Spinal cord (tissue), 10 donors: ENCODE results near the gene NDFIP2. TPM values are rescaled to one million over a fixed set of nuclear protein-coding genes. Genes with fewer than 3 reads are reported as not detected.

Source experiments
- DNase-seq, 6 donors: peaks; one replicate each; pipeline versions ENCODE4 v3.0.0 to v3.0.0-alpha.2; 2013 to 2015; ENCODE audit warnings: low spot score in 6 of 6, low read depth in 4 of 6
- H3K27ac ChIP-seq: one replicate; pipeline ENCODE4 v1.5.1; 2013; ENCODE audit warnings: low read depth, low read length, control low read depth
- H3K27me3 ChIP-seq: one replicate; pipeline ENCODE4 v1.6.1; 2013; ENCODE audit warnings: low read length; ENCODE audit not compliant: control insufficient read depth, insufficient read depth
- H3K36me3 ChIP-seq: one replicate; pipeline ENCODE4 v1.6.1; 2013; ENCODE audit warnings: low read length; ENCODE audit not compliant: control insufficient read depth, insufficient read depth
- H3K4me1 ChIP-seq: one replicate; pipeline ENCODE4 v1.6.1; 2013; ENCODE audit warnings: low read length; ENCODE audit not compliant: control insufficient read depth, insufficient read depth
- H3K4me3 ChIP-seq: one replicate; pipeline ENCODE4 v1.5.1; 2013; ENCODE audit warnings: low read depth, low read length, control low read depth
- H3K9me3 ChIP-seq: one replicate; pipeline ENCODE4 v1.6.1; 2013; ENCODE audit warnings: low read length; ENCODE audit not compliant: control insufficient read depth, insufficient read depth
- WGBS: methylation state at CpG from one replicate; pipeline ENCODE4 v1.1.5; 2013; ENCODE audit warnings: missing lambda C conversion rate; ENCODE audit not compliant: insufficient coverage; 5-methylcytosine and 5-hydroxymethylcytosine counted together
- polyA plus RNA-seq, 2 donors: library from polyadenylated mRNA; unstranded; fragments of 120-200 nt; gene quantifications; one replicate each; pipeline ENCODE4 v1.2.1, GENCODE V29; 2013; ENCODE audit not compliant: insufficient read length in 2 of 2
- total RNA-seq, 2 donors: library from RNA; depleted of rRNA in 1 of 2; stranded (reverse); fragments of 120-200 nt in 1 of 2; fragments of >200 nt in 1 of 2; gene quantifications; one replicate each; pipeline versions ENCODE4 v1.2.3 to v1.2.4, GENCODE V29; 2013 to 2014
- donor health status: healthy.

NDFIP2 gene
- total and polyA plus RNA-seq, 4 donors = 33.4 to 62.5 (median 37.1) TPM

- DNase-seq = no peak
- no peak overlapping the region for H3K27ac ChIP-seq
These were observed 44.3 kb downstream of the NDFIP2 start for GRCh38 chr13:79525064-79525857.

GRCh38 chr13:79527698-79528097 is 46.7 kb downstream of the NDFIP2 start:
- Histone ChIP-seq H3K4me1 (no peaks in the 10 kb centered on the region), H3K27me3 (no peaks in the 10 kb centered on the region), H3K36me3 (peaks cover 2% of the 10 kb centered on the region), H3K27ac (no peak overlapping the region), H3K4me3 (no peak overlapping the region), H3K9me3 (no peaks in the 10 kb centered on the region)
- WGBS = 74% methylated on average over 4 of the region's 5 CpGs
- no peak for DNase-seq

More at GRCh38 chr13:79525064-79525857, 44.3 kb downstream of the NDFIP2 start:
- no peak overlapping the region for H3K4me3 ChIP-seq
- no peaks in the 10 kb centered on the region for H3K9me3 ChIP-seq
- no peaks in the 10 kb centered on the region for H3K4me1 ChIP-seq
- peaks cover 5% of the 10 kb centered on the region for H3K36me3 ChIP-seq
- H3K27me3 ChIP-seq = no peaks in the 10 kb centered on the region
- WGBS = 85% methylated on average over 3 of the region's 8 CpGs

- WGBS = no CpG with 5 or more reads among the region's 4 CpGs
- Histone ChIP-seq H3K36me3 (peaks cover under 1% of the 10 kb centered on the region), H3K4me3 (no peak overlapping the region), H3K4me1 (no peaks in the 10 kb centered on the region), H3K9me3 (no peaks in the 10 kb centered on the region), H3K27ac (no peak overlapping the region), H3K27me3 (no peaks in the 10 kb centered on the region)
- DNase-seq = no peak
These were observed 47.4 kb downstream of the NDFIP2 start for GRCh38 chr13:79528356-79528755.

GRCh38 chr13:79528759-79529191 is 47.8 kb downstream of the NDFIP2 start:
- H3K4me1 ChIP-seq = no peaks in the 10 kb centered on the region
- no peak overlapping the region for H3K4me3 ChIP-seq
- WGBS = no CpG with 5 or more reads among the region's 2 CpGs
- no peaks in the 10 kb centered on the region for H3K9me3 ChIP-seq
- H3K27ac ChIP-seq = no peak overlapping the region
- H3K36me3 ChIP-seq = no peaks in the 10 kb centered on the region
- H3K27me3 ChIP-seq = no peaks in the 10 kb centered on the region
- DNase-seq = no peak

GRCh38 chr13:79529817-79530216 is 48.9 kb downstream of the NDFIP2 start:
- no peak for DNase-seq
- Histone ChIP-seq H3K27ac (no peak overlapping the region), H3K36me3 (no peaks in the 10 kb centered on the region), H3K4me1 (no peaks in the 10 kb centered on the region), H3K9me3 (no peaks in the 10 kb centered on the region), H3K27me3 (no peaks in the 10 kb centered on the region), H3K4me3 (no peak overlapping the region)
- no CpG with 5 or more reads among the region's 4 CpGs for WGBS

GRCh38 chr13:79530270-79530669 is 49.3 kb downstream of the NDFIP2 start:
- no peak for DNase-seq
- Histone ChIP-seq H3K4me3 (no peak overlapping the region), H3K27ac (no peak overlapping the region)

GRCh38 chr13:79531542-79532254 is 50.7 kb downstream of the NDFIP2 start:
- no peaks in the 10 kb centered on the region for H3K4me1 ChIP-seq
- H3K4me3 ChIP-seq = no peak overlapping the region
- no peak overlapping the region for H3K27ac ChIP-seq
- DNase-seq = no peak
- no peaks in the 10 kb centered on the region for H3K27me3 ChIP-seq
- H3K36me3 ChIP-seq = no peaks in the 10 kb centered on the region
- H3K9me3 ChIP-seq = no peaks in the 10 kb centered on the region
- no CpG with 5 or more reads among the region's 7 CpGs for WGBS

More at GRCh38 chr13:79530270-79530669, 49.3 kb downstream of the NDFIP2 start:
- no peaks in the 10 kb centered on the region for H3K27me3 ChIP-seq
- WGBS = 55% methylated on average over 2 of the region's 2 CpGs
- H3K9me3 ChIP-seq = no peaks in the 10 kb centered on the region
- no peaks in the 10 kb centered on the region for H3K36me3 ChIP-seq
- H3K4me1 ChIP-seq = no peaks in the 10 kb centered on the region

GRCh38 chr13:79532576-79532975 is 51.6 kb downstream of the NDFIP2 start:
- H3K9me3 ChIP-seq = no peaks in the 10 kb centered on the region
- no peaks in the 10 kb centered on the region for H3K4me1 ChIP-seq
- H3K27me3 ChIP-seq = no peaks in the 10 kb centered on the region
- DNase-seq = no peak
- no peaks in the 10 kb centered on the region for H3K36me3 ChIP-seq
- WGBS = no CpG with 5 or more reads among the region's 2 CpGs
- H3K27ac ChIP-seq = no peak overlapping the region
- no peak overlapping the region for H3K4me3 ChIP-seq

GRCh38 chr13:79533781-79534400 is 52.9 kb downstream of the NDFIP2 start:
- WGBS = 95% methylated on average over 4 of the region's 6 CpGs
- no peak overlapping the region for H3K27ac ChIP-seq
- H3K27me3 ChIP-seq = no peaks in the 10 kb centered on the region
- no peaks in the 10 kb centered on the region for H3K36me3 ChIP-seq
- DNase-seq = no peak
- no peaks in the 10 kb centered on the region for H3K4me1 ChIP-seq
- H3K9me3 ChIP-seq = no peaks in the 10 kb centered on the region
- H3K4me3 ChIP-seq = no peak overlapping the region
